Right lobe of liver (tissue), 6 donors: ENCODE data around the gene ANKRD65. TPM values are rescaled to one million over a fixed set of nuclear protein-coding genes. Genes with fewer than 3 reads are reported as not detected.
"Not testable (repeated sequence)": the region's sequence is repeated elsewhere in the genome, so short reads cannot be mapped to it uniquely, and the experiment has no call there.

ENCODE experiments used
- ATAC-seq, 4 donors: fragments of 200-7000 bp; cut with Tn5 transposase; one replicate each; pipeline ENCODE4 v1.9.1; 2020; ENCODE audit warnings: mild to moderate bottlenecking in 4 of 4, moderate library complexity in 4 of 4
- DNase-seq, 3 donors: peaks; one replicate each; pipeline ENCODE4 v3.0.0-alpha.2; 2020
- H3K27ac ChIP-seq, 3 donors: fragments of 200-600 bp; one replicate each; pipeline ENCODE4 v1.8.0; 2022
- H3K27me3 ChIP-seq, 2 donors: fragments of 200-600 bp; one replicate each; pipeline ENCODE4 v1.8.0; 2022
- H3K36me3 ChIP-seq, 4 donors: fragments of 200-600 bp; sonication (generic) in 1 of 4; one replicate each; pipeline versions ENCODE4 v1.5.1 to v1.8.0; 2017 to 2022; ENCODE audit warnings: control low read depth in 1 of 4
- H3K4me1 ChIP-seq, 4 donors: fragments of 200-600 bp; sonication (generic) in 1 of 4; one replicate each; pipeline versions ENCODE4 v1.5.1 to v1.8.0; 2017 to 2022; ENCODE audit warnings: control low read depth in 1 of 4
- H3K4me3 ChIP-seq, 3 donors: fragments of 200-600 bp; one replicate each; pipeline ENCODE4 v1.8.0; 2022
- H3K9me3 ChIP-seq, 4 donors: fragments of 200-600 bp; sonication (generic) in 1 of 4; one replicate each; pipeline versions ENCODE4 v1.5.1 to v1.8.0; 2017 to 2022; ENCODE audit warnings: control low read depth in 1 of 4
- CTCF ChIP-seq, 4 donors: fragments of 200-600 bp in 3 of 4; fragments of 450-650 bp in 1 of 4; IDR thresholded peaks; one replicate each; pipeline versions ENCODE4 v1.5.1 to v1.8.0; 2016 to 2022; ENCODE audit warnings: antibody characterized with exemption in 4 of 4, mild to moderate bottlenecking in 2 of 4
- POLR2A ChIP-seq: fragments of 450-650 bp; IDR thresholded peaks from one replicate; pipeline ENCODE4 v1.6.1; 2017; ENCODE audit warnings: antibody characterized with exemption, mild to moderate bottlenecking
- WGBS: methylation state at CpG from one replicate; pipeline ENCODE4 v1.1.6; 2018; ENCODE audit warnings: low coverage, low lambda C conversion rate; ENCODE audit not compliant: insufficient coverage; ENCODE audit errors: missing lambda C conversion rate; 5-methylcytosine and 5-hydroxymethylcytosine counted together
- intact Hi-C, 2 donors: fragments of 100-400 bp; cut with DNase I; formaldehyde crosslinking; loops; one replicate each; pipeline versions ENCODE4 v1.11.2 to v1.14.1; 2022
- total RNA-seq, 6 experiments: library from RNA; depleted of rRNA in 2 of 6; stranded (reverse); fragments of >200 nt in 2 of 6; fragmentation: NEBNext Ultra II Directional in 3 of 6; extraction: Animal tissue kit (Norgen Biotek cat#: 25700) in 3 of 6; gene quantifications; one replicate each; pipeline versions ENCODE4 v1.1.0 to v1.2.4, GENCODE V29; 2016 to 2023
- donor health status: DM: no; HTN: yes; CAD: no.
- donor health status: DM: no; HTN: no; CAD: no.
- donor health status: DM: no; HTN: no; CAD: no.
- donor health status: DM: no; HTN: yes; CAD: no.
- donor health status: DM: no; HTN: yes; CAD: no.

ANKRD65 gene
- total RNA-seq, 6 experiments from 2014 or later: 0.19 to 0.89 (median 0.35) TPM

- no peaks in the 10 kb centered on the region for H3K36me3 ChIP-seq
- no peaks in the 10 kb centered on the region for H3K27me3 ChIP-seq
- peaks cover 0 to 4% (median 0%) of the 10 kb centered on the region in 4 donors for H3K4me1 ChIP-seq
- 90% methylated on average over 2 of the region's 18 CpGs for WGBS
- intact Hi-C loops: no loop called here
- H3K27ac ChIP-seq: no peak overlapping the region
- no peak for TF ChIP-seq CTCF (IDR thresholded peaks at IDR 0.05)
- TF ChIP-seq POLR2A: no peak
- H3K9me3 ChIP-seq: no peaks in the 10 kb centered on the region
- DNase-seq: no peak
- H3K4me3 ChIP-seq: no peak overlapping the region
- no peak for ATAC-seq
These were observed 40.7 kb upstream of the ANKRD65 start for GRCh38 chr1:1461721-1462317.

DNA sequence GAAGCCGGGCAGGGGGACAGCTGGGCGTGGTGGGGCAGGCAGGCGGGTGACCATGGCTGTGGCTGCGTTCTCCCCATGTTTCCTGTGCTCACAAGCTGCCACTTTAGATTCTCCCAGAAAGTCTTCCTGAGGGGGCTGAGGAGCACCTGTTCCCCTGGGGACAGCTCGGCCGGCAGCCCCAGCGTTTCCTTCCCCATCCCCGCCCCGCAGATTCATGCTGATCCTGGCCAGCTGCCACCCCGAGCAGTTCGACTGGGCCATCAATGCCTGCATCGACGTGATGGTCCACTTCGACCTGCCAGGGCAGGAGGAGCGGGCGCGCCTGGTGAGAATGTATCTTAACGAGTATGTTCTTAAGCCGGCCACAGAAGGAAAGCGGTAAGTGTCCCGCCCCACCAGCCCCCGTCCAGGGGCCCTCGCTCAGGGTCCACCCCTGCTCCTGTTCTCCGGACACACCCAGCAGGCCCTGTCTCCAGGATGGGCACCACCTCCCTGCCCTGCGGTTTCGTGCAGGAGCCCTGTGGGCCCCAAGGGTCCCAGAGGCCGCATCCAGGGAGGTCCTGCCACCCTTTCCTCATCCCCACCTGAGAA is 39.6 kb upstream of the ANKRD65 start:
- DNase-seq: no peak
- peaks cover 0 to 4% (median 0%) of the 10 kb centered on the region in 4 donors for H3K4me1 ChIP-seq
- TF ChIP-seq CTCF (IDR thresholded peaks at IDR 0.05): no peak
- no peak for TF ChIP-seq POLR2A
- H3K4me3 ChIP-seq: no peak overlapping the region
- no peaks in the 10 kb centered on the region for H3K36me3 ChIP-seq
- intact Hi-C loops: no loop called here
- ATAC-seq: no peak
- 66% methylated on average over 8 of the region's 27 CpGs for WGBS
- no peaks in the 10 kb centered on the region for H3K9me3 ChIP-seq
- no peak overlapping the region for H3K27ac ChIP-seq
- no peaks in the 10 kb centered on the region for H3K27me3 ChIP-seq

DNA sequence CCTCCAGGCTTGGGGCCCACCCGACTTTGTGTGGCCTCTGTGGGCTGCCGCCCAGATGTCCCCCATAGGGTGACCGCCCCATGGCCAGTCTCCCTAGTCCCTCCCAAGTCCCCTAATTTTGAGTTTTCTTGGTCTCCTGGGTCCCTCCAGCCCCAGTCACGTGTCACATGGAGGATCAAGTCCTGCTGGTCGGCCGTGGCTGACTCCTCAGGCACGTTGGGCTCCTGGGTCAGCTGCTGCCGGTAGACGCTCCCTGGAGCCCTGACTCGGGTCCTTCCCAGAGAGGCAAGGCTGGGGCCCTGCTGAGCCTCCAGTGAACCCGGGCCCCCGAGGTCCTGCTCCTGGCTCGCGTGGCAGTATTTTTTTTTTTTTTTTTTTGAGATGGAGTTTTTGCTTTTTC is 38.6 kb upstream of the ANKRD65 start:
- H3K9me3 ChIP-seq, intact Hi-C loops, H3K27ac ChIP-seq, DNase-seq, H3K36me3 ChIP-seq, ATAC-seq, H3K4me3 ChIP-seq, H3K4me1 ChIP-seq, H3K27me3 ChIP-seq: not testable (repeated sequence)
- 80% methylated on average over 2 of the region's 14 CpGs for WGBS

DNA sequence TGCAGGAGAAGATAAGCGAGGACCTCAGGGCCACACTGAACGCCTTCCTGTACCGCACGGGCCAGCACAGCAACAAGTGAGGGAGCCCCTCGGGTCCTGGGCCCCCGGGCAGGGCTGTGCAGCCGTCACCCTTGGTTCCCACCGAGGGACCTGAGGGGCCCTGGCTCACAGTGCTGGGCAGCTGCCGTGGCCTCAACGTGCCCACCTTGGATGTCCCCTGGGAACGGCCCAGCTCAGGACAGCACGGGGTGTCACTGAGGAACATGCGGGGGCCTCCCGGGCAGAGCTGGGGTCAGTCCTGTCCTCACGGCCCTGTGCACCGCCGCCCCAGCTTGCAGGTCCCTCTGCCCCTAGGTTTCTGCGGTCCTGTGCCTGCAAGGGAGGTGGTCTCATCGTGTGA is 38.1 kb upstream of the ANKRD65 start:
- H3K27ac ChIP-seq, H3K4me3 ChIP-seq, H3K27me3 ChIP-seq, H3K9me3 ChIP-seq, DNase-seq, H3K4me1 ChIP-seq, intact Hi-C loops, H3K36me3 ChIP-seq, ATAC-seq: not testable (repeated sequence)
- WGBS: no CpG with 5 or more reads among the region's 19 CpGs

- DNase-seq: peak in 1 of 3 donors; percentile 74
- ATAC-seq: peak; percentile 51 to 90 (median 82)
- Histone ChIP-seq H3K27ac (peak overlapping the region in 1 of 3 donors; percentile 24), H3K4me3 (peak overlapping the region in 1 of 3 donors; percentile 32)
- WGBS: 27% methylated on average over 7 of the region's 22 CpGs
- H3K27me3 ChIP-seq, H3K9me3 ChIP-seq, H3K4me1 ChIP-seq, intact Hi-C loops, H3K36me3 ChIP-seq: not testable (repeated sequence)
These were observed 35.7 kb upstream of the ANKRD65 start for GRCh38 chr1:1456683-1457255.

- H3K4me1 ChIP-seq, H3K27ac ChIP-seq, intact Hi-C loops, DNase-seq, H3K36me3 ChIP-seq, H3K9me3 ChIP-seq, H3K27me3 ChIP-seq, ATAC-seq, H3K4me3 ChIP-seq: not testable (repeated sequence)
- WGBS: no CpG with 5 or more reads among the region's 15 CpGs
These were observed 34.9 kb upstream of the ANKRD65 start for GRCh38 chr1:1455934-1456333.
